Lower leg skin (tissue), 3 donors: Measurements from ENCODE around the gene RPS15.

Source experiments
- CTCF ChIP-seq, 3 donors: fragments of 450-650 bp; IDR thresholded peaks; one replicate each; pipeline ENCODE4 v1.5.1; 2016; ENCODE audit warnings: antibody characterized with exemption in 3 of 3, mild to moderate bottlenecking in 3 of 3, moderate library complexity in 2 of 3
- POLR2A ChIP-seq, 2 donors: fragments of 450-650 bp; IDR thresholded peaks; one replicate each; pipeline ENCODE4 v1.6.1; 2016 to 2017; ENCODE audit warnings: antibody characterized with exemption in 2 of 2, mild to moderate bottlenecking in 1 of 2, moderate library complexity in 1 of 2

- TF ChIP-seq POLR2A (IDR thresholded peaks at IDR 0.05) (no peak), CTCF (IDR thresholded peaks at IDR 0.05) (no peak)
These were observed 14.8 kb downstream of the RPS15 start for GRCh38 chr19:1452802-1453524.
